Liver (tissue), 3 donors: ENCODE measurements around the gene REPS1.

Source experiments
- EGR1 ChIP-seq, 2 donors: IDR thresholded peaks; 2 replicates each; pipeline ENCODE4 v1.6.1; 2016 to 2018; ENCODE audit warnings: antibody characterized with exemption in 2 of 2, low read depth in 2 of 2
- JUND ChIP-seq, 2 donors: IDR thresholded peaks; 2 replicates each; pipeline ENCODE4 v1.6.1; 2016; ENCODE audit warnings: antibody characterized with exemption in 2 of 2
- RAD21 ChIP-seq, 2 donors: IDR thresholded peaks; 2 replicates each; pipeline ENCODE4 v1.6.1; 2016; ENCODE audit warnings: antibody characterized with exemption in 2 of 2, mild to moderate bottlenecking in 2 of 2
- SP1 ChIP-seq: IDR thresholded peaks from 2 replicates; pipeline ENCODE4 v1.6.1; 2018; ENCODE audit warnings: antibody characterized with exemption, mild to moderate bottlenecking
- YY1 ChIP-seq: IDR thresholded peaks from 2 replicates; pipeline ENCODE4 v1.6.1; 2016; ENCODE audit warnings: antibody characterized with exemption, mild to moderate bottlenecking
- TF ChIP-seq, protein P1 (sequence below): fragments of 150-350 bp; IDR thresholded peaks from 2 replicates; pipeline ENCODE4 v1.5.1; 2017; ENCODE audit warnings: improper control_type of control experiment, low read depth, low read length; ENCODE audit not compliant: missing input control
- TF ChIP-seq, protein P2 (sequence below): IDR thresholded peaks from 2 replicates; pipeline ENCODE4 v1.6.1; 2016; ENCODE audit warnings: antibody characterized with exemption
- TF ChIP-seq, protein P3 (sequence below): IDR thresholded peaks from 2 replicates; pipeline ENCODE4 v1.6.1; 2016; ENCODE audit warnings: antibody characterized with exemption
- TF ChIP-seq, protein P4 (sequence below): IDR thresholded peaks from 2 replicates; pipeline ENCODE4 v1.6.1; 2016; ENCODE audit warnings: antibody characterized with exemption, mild to moderate bottlenecking
- donor health status: healthy.
- donor health status: healthy.

DNA sequence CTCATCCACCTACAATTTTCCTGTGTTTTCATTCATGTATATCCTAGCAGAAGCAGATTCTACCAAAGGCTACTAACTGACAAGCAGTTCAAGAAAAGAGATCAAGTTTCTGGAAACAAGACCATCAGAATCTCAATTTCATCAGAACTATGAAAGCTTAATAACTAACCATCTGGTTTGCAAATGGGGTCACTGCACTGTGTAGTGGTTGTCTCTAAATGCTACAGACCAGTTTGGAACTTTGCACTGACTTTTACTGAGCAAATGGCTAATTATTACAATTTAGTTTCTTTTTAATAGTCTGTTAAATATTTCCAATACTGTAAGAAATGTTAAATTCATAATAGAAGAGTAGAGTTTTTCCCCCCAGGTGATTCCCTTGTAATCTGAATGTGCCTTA lies 64.5 kb downstream of the REPS1 start:
- TF ChIP-seq YY1 (no peak), JUND (IDR thresholded peaks at IDR 0.05) (no peak), RAD21 (IDR thresholded peaks at IDR 0.05) (no peak), SP1 (no peak), EGR1 (IDR thresholded peaks at IDR 0.05; ENCODE audit: low read depth in 2 of 2) (no peak)
- TF ChIP-seq, protein P1, sequence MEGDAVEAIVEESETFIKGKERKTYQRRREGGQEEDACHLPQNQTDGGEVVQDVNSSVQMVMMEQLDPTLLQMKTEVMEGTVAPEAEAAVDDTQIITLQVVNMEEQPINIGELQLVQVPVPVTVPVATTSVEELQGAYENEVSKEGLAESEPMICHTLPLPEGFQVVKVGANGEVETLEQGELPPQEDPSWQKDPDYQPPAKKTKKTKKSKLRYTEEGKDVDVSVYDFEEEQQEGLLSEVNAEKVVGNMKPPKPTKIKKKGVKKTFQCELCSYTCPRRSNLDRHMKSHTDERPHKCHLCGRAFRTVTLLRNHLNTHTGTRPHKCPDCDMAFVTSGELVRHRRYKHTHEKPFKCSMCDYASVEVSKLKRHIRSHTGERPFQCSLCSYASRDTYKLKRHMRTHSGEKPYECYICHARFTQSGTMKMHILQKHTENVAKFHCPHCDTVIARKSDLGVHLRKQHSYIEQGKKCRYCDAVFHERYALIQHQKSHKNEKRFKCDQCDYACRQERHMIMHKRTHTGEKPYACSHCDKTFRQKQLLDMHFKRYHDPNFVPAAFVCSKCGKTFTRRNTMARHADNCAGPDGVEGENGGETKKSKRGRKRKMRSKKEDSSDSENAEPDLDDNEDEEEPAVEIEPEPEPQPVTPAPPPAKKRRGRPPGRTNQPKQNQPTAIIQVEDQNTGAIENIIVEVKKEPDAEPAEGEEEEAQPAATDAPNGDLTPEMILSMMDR, result no peak
- TF ChIP-seq, protein P2, sequence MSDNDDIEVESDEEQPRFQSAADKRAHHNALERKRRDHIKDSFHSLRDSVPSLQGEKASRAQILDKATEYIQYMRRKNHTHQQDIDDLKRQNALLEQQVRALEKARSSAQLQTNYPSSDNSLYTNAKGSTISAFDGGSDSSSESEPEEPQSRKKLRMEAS, result no peak
- TF ChIP-seq, protein P3, sequence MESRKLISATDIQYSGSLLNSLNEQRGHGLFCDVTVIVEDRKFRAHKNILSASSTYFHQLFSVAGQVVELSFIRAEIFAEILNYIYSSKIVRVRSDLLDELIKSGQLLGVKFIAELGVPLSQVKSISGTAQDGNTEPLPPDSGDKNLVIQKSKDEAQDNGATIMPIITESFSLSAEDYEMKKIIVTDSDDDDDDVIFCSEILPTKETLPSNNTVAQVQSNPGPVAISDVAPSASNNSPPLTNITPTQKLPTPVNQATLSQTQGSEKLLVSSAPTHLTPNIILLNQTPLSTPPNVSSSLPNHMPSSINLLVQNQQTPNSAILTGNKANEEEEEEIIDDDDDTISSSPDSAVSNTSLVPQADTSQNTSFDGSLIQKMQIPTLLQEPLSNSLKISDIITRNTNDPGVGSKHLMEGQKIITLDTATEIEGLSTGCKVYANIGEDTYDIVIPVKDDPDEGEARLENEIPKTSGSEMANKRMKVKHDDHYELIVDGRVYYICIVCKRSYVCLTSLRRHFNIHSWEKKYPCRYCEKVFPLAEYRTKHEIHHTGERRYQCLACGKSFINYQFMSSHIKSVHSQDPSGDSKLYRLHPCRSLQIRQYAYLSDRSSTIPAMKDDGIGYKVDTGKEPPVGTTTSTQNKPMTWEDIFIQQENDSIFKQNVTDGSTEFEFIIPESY, result no peak
- TF ChIP-seq, protein P4, sequence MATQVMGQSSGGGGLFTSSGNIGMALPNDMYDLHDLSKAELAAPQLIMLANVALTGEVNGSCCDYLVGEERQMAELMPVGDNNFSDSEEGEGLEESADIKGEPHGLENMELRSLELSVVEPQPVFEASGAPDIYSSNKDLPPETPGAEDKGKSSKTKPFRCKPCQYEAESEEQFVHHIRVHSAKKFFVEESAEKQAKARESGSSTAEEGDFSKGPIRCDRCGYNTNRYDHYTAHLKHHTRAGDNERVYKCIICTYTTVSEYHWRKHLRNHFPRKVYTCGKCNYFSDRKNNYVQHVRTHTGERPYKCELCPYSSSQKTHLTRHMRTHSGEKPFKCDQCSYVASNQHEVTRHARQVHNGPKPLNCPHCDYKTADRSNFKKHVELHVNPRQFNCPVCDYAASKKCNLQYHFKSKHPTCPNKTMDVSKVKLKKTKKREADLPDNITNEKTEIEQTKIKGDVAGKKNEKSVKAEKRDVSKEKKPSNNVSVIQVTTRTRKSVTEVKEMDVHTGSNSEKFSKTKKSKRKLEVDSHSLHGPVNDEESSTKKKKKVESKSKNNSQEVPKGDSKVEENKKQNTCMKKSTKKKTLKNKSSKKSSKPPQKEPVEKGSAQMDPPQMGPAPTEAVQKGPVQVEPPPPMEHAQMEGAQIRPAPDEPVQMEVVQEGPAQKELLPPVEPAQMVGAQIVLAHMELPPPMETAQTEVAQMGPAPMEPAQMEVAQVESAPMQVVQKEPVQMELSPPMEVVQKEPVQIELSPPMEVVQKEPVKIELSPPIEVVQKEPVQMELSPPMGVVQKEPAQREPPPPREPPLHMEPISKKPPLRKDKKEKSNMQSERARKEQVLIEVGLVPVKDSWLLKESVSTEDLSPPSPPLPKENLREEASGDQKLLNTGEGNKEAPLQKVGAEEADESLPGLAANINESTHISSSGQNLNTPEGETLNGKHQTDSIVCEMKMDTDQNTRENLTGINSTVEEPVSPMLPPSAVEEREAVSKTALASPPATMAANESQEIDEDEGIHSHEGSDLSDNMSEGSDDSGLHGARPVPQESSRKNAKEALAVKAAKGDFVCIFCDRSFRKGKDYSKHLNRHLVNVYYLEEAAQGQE, result no peak
